Measurements from ENCODE around the gene LDB2. TPM values are rescaled to one million over a fixed set of nuclear protein-coding genes. Genes with fewer than 3 reads are reported as not detected.

Gene LDB2
- total RNA-seq, 1 experiment from 2014 or later, result not detected

GRCh38 chr4:16603178-16603577 lies 295.3 kb downstream of the LDB2 start:
- no peak for DNase-seq
- BruUV-seq (replicated peaks), result no TSS peak
- Mint-ChIP-seq H3K27me3 (ENCODE audit: unreplicated experiment) (no peaks in the 10 kb centered on the region), H3K9me3 (ENCODE audit: low read depth, unreplicated experiment) (peaks cover 3% of the 10 kb centered on the region), H3K4me1 (ENCODE audit: low read depth, unreplicated experiment) (no peaks in the 10 kb centered on the region), H3K36me3 (ENCODE audit: insufficient read depth, unreplicated experiment) (no peaks in the 10 kb centered on the region), H3K4me3 (ENCODE audit: low read depth, unreplicated experiment) (no peak overlapping the region), H3K27ac (ENCODE audit: unreplicated experiment) (no peak overlapping the region)
- CTCF ChIA-PET, result no interaction called here
- intact Hi-C loops (cut with micrococcal nuclease; ENCODE audit: unreplicated experiment), result no loop called here
- TF ChIP-seq CTCF (IDR thresholded peaks at IDR 0.05; ENCODE audit: unreplicated experiment), result no peak

- no TSS peak for BruUV-seq (replicated peaks)
- intact Hi-C loops (cut with micrococcal nuclease; ENCODE audit: unreplicated experiment), result no loop called here
- Mint-ChIP-seq H3K27me3 (ENCODE audit: unreplicated experiment) (no peaks in the 10 kb centered on the region), H3K27ac (ENCODE audit: unreplicated experiment) (no peak overlapping the region), H3K4me3 (ENCODE audit: low read depth, unreplicated experiment) (no peak overlapping the region), H3K4me1 (ENCODE audit: low read depth, unreplicated experiment) (no peaks in the 10 kb centered on the region), H3K9me3 (ENCODE audit: low read depth, unreplicated experiment) (peaks cover 3% of the 10 kb centered on the region), H3K36me3 (ENCODE audit: insufficient read depth, unreplicated experiment) (no peaks in the 10 kb centered on the region)
- CTCF ChIA-PET, result no interaction called here
- no peak for DNase-seq
- TF ChIP-seq CTCF (IDR thresholded peaks at IDR 0.05; ENCODE audit: unreplicated experiment), result no peak
Measured at GRCh38 chr4:16598597-16599206, 299.7 kb downstream of the LDB2 start.

- TF ChIP-seq CTCF (IDR thresholded peaks at IDR 0.05; ENCODE audit: unreplicated experiment), result no peak
- Mint-ChIP-seq H3K9me3 (ENCODE audit: low read depth, unreplicated experiment) (peaks cover 3% of the 10 kb centered on the region), H3K27ac (ENCODE audit: unreplicated experiment) (no peak overlapping the region), H3K27me3 (ENCODE audit: unreplicated experiment) (no peaks in the 10 kb centered on the region), H3K4me1 (ENCODE audit: low read depth, unreplicated experiment) (no peaks in the 10 kb centered on the region), H3K4me3 (ENCODE audit: low read depth, unreplicated experiment) (no peak overlapping the region), H3K36me3 (ENCODE audit: insufficient read depth, unreplicated experiment) (no peaks in the 10 kb centered on the region)
- DNase-seq, result no peak
- BruUV-seq (replicated peaks), result no TSS peak
- intact Hi-C loops (cut with micrococcal nuclease; ENCODE audit: unreplicated experiment), result no loop called here
- CTCF ChIA-PET, result no interaction called here
Measured at GRCh38 chr4:16597845-16598596, 300.4 kb downstream of the LDB2 start.

GRCh38 chr4:16597443-16597842 lies 301.0 kb downstream of the LDB2 start:
- CTCF ChIA-PET, result no interaction called here
- H3K27me3 Mint-ChIP-seq (ENCODE audit: unreplicated experiment), result no peaks in the 10 kb centered on the region
- no peak for TF ChIP-seq CTCF (IDR thresholded peaks at IDR 0.05; ENCODE audit: unreplicated experiment)
- no peaks in the 10 kb centered on the region for H3K36me3 Mint-ChIP-seq (ENCODE audit: insufficient read depth, unreplicated experiment)
- H3K27ac Mint-ChIP-seq (ENCODE audit: unreplicated experiment), result no peak overlapping the region
- no peak for DNase-seq
- H3K4me1 Mint-ChIP-seq (ENCODE audit: low read depth, unreplicated experiment), result no peaks in the 10 kb centered on the region
- intact Hi-C loops (cut with micrococcal nuclease; ENCODE audit: unreplicated experiment), result no loop called here
- no peak overlapping the region for H3K4me3 Mint-ChIP-seq (ENCODE audit: low read depth, unreplicated experiment)
- H3K9me3 Mint-ChIP-seq (ENCODE audit: low read depth, unreplicated experiment), result peaks cover 3% of the 10 kb centered on the region
- BruUV-seq (replicated peaks), result no TSS peak

Data from Calu3 (cell line).